ENCODE results near the gene TNFSF9.

- TF ChIP-seq CTCF (IDR thresholded peaks at IDR 0.05; ENCODE audit: insufficient read depth, low read length, poor library complexity, severe bottlenecking) (no peak), EZH2phosphoT487 (conservative IDR thresholded peaks at IDR 0.05; ENCODE audit: low read length) (no peak)
Measured at GRCh38 chr19:6530386-6531162, at the start of gene TNFSF9.

Data from SU-DHL-6 (cell line).